ENCODE results near the gene SP140L.
"Not testable (repeated sequence)": the region's sequence is repeated elsewhere in the genome, so short reads cannot be mapped to it uniquely, and the experiment has no call there.

The SP140L gene

DNA sequence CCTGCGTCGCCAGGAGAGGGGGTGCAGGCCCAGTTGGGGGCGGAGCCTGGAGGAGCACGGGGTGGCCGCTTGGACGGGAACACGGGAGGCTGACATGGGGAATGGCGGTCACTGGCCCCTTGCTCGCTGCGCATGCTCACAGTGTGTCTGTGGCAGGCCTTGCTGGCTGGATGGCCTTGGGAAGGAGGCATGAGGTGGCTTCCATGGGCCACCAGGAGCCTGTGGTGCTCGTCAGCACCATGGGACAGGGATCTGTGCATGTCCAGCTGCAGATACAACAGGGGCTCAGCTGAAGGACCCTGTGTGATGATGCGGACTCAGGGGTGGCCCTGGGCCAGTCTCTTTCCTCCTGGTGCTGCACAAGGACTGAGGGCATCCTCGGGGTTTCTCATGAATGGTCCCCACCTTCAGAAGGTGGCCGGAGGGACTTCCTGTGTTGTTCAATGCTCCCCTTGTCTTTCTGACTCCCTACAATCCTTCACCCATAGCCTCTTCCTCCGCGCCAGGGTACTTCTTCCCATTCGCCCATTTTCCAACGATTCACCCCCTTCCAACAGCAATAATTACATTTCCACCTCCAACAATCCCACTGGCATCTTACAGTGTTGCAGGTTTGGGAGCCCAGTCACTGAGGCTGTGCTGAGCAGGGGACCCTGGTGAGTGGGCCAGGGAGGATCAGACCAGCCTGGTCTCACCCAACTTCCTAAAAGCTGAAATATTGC, 3.4 kb upstream of the SP140L start:
- no peak for DNase-seq (ENCODE audit: low read depth in 1 of 2, low spot score in 1 of 2)

DNA sequence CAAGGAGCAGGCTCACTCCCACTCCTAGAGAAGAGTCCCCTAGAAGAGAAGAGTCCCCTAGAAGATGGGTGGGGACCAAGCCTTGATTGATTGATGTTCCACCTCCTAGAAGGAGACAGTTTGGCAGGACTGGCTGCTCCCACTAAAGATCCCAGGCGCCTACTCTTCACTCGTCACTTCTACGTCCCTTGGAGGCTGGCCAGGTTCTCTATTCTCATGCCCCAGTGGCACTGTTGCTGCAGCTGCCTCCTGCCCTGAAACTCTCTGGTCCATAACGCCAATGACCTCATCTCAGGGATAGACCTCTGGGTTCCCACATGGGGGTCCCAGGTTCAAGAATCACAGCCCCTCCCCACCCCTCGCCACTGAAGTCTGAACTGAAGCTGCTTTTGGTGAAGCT, 2.5 kb upstream of the SP140L start:
- DNase-seq (ENCODE audit: low read depth in 1 of 2, low spot score in 1 of 2) = no peak

DNA sequence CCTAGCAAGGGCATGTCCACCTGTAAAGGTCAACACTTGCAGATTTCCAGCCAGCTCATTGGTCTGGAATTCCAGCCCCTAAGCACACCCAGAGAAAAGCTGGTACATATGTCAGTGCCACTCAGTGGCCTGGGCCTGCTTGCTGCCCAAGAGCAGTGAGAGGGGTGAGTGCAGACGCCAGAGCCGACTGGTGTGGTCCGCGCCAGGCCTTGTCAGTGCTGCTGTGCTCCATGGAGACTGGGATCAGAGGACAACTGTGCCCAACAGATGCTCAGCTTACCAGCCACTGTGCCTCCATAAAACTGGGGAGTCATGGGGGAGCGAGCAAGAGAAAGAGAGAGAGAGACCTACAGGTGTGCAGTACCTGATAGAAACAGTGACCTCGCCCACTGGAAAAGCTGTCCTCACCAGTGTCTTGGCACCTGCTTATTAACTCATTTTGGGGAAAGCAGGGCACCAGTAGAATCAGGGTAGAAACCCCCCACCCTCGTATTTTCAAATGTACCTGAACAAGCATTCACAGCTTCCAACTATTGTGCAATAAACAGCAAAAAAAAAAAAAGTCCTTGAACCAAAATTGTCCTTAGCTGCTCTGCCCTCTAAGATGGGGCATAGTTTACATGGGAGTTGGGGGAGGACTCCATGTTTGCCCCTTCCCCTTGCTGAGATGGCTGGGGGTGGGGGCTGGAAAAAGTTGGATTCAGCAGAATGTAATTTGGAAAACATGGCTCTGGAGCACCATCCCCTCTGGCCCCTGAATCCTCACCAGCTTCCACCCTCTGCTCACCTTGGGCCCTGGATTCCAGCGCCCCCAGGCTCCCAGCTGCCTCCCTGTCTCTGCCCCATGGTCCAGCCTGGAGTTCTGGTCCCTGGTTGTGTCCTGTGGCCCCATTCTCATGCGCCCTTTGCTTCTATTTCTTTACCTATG, 1.4 kb upstream of the SP140L start:
- no peak for DNase-seq (ENCODE audit: low read depth in 1 of 2, low spot score in 1 of 2)

DNA sequence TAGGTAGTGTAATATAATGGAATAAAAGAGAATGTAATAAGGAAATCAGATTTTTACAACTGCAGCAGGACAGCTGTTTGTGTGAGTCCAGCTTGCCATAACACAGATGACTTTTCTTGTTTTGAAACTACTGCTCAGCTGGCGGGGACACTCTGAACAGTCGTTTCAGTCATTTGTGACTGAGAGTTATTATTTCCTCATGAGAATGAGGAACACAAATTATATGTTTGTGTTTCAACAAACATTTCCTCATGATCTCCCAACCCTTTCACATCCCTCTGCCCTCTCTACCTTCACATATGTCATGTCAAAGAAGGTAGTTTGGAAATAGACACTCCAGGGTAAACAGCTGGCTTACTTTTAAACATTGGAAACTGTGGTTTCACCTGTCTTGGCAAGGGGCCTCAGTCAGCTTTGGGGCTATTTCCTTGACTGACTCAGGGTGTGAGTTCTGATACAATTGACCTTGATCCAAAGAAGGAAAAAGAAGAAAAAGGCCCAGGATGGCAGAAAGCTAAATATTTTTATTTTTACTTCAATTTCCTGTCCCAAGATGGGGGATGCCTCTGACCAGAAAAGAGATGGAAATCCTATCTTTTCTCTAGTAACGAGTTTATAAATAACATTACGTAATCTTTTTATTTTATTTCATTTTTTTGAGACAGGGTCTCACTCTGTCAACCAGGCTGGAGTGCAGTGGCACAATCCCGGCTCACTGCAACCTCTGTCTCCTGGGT, 593 bp downstream of the SP140L start:
- DNase-seq (ENCODE audit: low read depth in 1 of 2, low spot score in 1 of 2) = no peak

DNA sequence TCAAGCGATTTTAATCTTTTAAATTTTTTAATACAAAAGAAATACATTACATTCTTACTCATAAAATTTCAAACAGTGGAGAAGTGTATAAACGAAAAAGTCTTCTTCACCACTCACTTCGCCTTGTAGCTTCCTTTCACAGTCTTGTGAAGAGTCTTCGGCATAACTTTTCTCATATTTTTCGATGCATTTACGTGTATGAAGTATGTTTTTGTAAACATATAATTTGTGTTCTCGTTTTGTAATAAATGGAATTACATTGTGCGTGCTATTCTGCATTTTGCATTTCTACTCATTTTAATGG, 1.1 kb downstream of the SP140L start:
- no peak for DNase-seq (ENCODE audit: low read depth in 1 of 2, low spot score in 1 of 2)

DNA sequence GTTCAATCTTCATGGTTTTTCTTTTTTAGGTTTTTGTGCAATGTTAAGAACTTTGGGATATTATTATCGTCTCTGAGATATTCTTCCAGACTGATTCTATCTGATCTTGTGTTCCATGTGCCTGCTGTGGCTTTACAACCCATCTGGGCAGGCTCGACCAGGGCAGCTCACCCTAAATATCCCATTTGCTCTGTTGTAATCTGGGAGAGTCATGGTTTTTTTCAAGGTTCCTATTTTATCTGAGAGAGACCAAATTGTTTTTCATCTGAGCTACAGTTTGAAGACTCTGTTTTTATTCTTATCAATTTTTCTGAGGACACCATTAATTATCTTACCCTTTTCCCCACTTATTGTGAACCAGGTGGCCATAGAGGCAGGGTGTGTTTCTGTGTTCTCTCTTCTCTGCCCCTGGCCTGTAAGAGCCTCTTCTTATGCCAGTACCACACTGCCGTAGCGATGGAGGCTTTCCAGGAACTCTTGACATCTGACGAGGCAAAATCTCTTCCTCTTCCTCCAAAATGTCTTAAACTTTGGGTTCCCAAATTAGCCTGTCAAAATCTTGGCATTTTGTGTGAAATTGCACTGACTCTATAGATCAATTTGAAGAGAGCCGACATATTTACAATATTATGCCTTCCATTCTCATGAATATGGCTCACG, 3.1 kb downstream of the SP140L start:
- no peak for DNase-seq (ENCODE audit: low read depth in 1 of 2, low spot score in 1 of 2)

DNA sequence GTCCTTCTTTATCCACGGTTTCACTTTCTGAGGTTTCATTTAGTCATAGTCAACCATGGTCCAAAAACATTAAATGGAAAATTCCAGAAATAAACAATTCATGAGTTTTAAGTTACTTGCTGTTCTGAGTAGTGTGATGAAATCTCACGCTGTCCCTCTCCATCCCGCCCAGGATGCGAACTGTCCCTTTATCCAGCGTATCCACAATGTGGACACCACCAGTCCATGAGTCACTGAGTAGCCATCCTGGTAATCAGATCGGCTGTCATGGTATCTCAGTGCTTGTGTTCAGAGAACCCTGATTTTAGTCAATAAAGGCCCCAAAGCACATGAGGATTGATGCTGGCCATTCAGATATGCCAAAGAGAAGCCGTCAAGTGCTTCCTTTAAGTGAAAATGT, 3.7 kb downstream of the SP140L start:
- DNase-seq (ENCODE audit: low read depth in 1 of 2, low spot score in 1 of 2) = no peak

DNA sequence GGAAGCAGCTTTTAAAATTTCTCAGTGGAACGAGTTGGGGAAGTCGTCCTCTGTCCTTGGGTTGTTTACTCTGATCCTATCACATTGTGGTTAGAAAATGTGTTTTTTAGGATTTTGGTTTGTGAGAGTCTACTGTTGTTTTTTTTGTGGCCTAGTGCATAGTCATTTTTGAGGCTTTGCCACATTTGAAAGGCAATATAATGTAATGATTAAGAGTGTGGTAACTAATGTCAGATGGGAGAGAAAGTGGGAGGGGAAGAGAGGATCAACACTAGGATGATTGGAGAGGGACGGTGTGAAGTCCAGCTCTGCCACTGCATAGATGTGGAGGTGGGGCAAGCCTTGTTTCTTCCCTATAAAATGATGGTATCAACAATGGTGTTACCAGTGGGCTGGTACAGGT, 8.5 kb downstream of the SP140L start:
- no peak for DNase-seq (ENCODE audit: low read depth in 1 of 2, low spot score in 1 of 2)

DNA sequence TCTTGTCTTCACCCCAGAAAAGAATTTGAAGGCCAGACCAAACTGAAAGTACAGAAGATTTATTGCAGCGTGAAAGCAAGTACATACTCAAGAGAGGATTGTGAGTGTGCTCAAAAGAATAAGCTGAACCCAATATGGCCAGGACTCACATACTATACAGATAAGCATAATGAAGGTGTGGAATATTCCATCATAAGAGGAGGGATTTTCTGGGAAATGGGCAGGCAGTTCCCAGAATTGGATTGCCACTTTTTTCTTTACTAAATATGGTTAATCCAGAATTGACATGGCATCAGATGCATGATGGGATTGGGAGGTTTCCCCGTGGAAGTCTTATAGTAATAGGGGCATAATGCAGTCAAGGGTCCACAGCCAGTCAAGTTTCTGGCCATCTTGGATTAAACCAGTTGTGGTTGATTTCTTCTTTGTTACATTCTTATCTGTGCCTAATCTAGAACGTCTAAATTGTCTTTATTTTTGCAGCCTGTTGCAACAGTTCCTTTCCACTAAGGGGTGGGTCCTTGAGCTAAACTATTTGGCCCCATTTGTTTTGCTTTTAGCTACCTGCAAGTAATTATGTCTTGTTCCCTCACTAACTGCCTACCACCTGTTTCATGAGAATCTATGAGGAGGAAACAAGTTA, 9.0 kb downstream of the SP140L start:
- no peak for DNase-seq (ENCODE audit: low read depth in 1 of 2, low spot score in 1 of 2)

DNA sequence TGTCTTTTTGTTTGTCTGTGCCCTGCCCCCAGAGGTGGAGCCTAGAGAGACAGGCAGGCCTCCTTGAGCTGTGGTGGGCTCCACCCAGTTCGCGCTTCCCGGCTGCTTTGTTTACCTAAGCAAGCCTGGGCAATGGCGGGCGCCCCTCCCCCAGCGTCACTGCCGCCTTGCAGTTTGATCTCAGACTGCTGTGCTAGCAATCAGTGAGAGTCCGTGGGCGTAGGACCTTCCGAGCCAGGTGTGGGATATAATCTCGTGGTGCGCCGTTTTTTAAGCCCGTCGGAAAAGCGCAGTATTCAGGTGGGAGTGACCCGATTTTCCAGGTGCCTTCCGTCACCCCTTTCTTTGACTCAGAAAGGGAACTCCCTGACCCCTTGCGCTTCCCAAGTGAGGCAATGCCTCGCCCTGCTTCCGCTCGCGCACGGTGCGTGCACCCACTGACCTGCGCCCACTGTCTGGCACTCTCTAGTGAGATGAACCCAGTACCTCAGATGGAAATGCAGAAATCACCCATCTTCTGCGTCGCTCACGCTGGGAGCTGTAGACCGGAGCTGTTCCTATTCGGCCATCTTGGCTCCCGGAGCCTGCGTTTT, 15.0 kb downstream of the SP140L start:
- not testable (repeated sequence) for DNase-seq (ENCODE audit: low read depth in 1 of 2, low spot score in 1 of 2)

DNA sequence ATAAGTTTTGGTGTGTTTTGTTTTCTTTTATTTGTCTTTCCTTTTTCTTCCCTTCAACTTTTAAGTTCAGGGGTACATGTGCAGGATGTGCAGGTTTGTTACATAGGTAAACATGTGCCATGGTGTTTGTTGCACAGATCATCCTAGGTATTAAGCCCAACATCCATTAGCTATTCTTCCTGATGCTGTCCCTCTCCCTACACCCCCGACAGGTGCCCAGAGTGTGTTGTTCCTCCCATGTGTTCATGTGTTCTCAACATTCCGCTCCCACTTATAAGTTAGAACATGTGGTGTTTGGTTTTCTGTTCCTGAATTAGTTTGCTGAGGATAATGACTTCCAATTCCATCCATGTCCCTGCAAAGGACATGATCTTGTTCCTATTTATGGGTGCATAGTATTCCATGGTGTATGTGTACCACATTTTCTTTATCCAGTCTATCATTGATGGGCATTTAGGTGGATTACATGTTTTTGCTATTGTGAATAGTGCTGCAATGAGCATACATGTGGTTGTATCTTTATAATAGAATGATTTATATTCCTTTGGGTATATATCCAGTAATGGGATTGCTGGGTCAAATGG, 16.1 kb downstream of the SP140L start:
- DNase-seq (ENCODE audit: low read depth in 1 of 2, low spot score in 1 of 2) = not testable (repeated sequence)

DNA sequence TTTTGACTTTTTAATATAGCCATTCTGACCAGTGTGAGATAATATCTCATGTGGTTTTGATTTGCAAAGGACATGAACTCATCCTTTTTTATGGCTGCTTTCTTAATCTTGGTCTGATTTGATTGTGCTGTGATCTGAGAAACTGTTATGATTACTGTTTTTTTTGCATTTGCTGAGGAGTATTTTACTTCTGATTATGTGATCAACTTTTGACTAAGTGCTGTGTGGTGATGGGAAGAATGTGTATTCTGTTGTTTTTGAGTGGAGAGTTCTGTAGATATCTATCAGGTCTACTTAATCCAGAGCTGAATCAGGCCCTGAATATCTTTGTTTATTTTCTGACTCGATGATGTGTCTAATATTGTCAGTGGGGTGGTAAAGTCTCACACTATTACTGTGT, 16.8 kb downstream of the SP140L start:
- no peak for DNase-seq (ENCODE audit: low read depth in 1 of 2, low spot score in 1 of 2)

DNA sequence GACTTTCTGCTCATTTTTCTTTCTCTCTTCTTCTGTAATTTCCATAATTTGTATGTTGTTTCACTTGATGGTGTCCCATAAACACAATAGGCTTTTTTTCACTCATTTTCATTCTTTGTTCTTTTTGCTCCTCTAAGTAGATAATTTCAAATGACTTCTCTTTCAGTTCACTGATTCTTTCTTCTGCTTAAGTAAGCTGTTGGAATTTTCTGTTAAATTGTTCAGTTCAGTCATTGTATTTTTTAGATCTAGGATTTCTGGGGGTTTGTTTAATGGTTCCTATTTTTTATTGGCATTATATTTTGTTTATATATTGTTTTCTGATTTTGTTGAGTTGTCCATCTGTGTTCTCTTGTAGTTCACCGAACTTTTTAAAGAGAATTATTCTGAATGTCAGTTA, 19.5 kb downstream of the SP140L start:
- DNase-seq (ENCODE audit: low read depth in 1 of 2, low spot score in 1 of 2) = no peak

DNA sequence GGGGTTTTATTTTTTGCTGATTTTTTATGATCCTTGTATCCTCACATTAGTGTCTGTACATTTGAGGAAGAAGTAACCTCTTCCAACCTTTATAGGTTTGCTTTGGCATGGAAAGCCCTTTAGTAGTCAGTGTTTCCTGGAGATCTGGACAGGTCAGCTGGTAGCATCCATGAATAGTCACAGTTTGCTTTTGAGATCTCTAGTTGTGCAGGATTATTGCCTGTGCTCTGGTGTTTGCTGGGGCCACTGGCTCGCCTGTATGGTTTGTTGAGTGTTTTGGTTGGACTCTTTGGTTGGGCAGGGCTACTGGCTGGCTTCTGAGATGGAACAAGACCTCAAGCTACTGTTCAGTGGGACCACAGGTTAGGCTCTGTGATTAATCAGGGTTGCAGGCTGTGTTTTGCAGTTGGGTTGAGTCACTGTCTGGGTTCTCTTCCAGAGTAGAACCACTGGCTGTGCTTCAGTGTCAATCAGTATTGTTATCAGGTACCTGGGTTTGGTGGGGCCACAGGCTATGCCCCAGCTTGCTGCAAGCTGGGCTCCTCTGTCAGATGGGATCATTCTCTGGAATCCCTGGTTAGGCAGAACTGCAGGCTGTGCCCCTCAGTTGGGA, 20.0 kb downstream of the SP140L start:
- no peak for DNase-seq (ENCODE audit: low read depth in 1 of 2, low spot score in 1 of 2)

DNA sequence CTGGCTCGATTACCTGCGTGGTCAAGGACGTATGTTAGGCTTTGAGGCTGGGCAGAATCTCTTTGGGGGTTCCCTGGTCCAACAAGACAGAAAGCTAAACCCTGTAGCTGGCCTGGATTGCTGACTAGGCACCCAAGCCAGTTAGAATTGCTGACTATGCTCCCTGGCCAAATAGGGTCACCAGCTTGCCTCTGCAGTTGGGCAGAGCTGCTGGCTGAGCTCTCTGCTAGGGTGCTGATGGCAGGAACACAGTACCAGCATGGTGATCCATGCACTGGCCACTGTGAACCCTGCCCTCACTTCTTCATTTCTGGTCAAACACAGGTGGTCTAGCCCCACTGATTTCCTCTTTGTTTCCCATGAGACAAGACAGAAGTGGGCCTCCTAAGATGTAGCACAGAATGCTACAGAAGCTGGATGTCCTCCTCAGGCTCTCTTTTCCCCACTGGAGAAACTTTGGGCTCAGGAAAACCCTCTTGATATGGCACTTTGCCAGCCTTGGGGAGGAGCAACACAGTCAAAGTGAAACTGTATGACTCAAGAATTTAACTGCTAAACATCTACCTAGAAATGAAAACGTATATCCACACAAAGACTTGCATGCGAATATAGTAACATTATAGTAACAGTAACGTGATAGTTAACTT, 20.8 kb downstream of the SP140L start:
- no peak for DNase-seq (ENCODE audit: low read depth in 1 of 2, low spot score in 1 of 2)

DNA sequence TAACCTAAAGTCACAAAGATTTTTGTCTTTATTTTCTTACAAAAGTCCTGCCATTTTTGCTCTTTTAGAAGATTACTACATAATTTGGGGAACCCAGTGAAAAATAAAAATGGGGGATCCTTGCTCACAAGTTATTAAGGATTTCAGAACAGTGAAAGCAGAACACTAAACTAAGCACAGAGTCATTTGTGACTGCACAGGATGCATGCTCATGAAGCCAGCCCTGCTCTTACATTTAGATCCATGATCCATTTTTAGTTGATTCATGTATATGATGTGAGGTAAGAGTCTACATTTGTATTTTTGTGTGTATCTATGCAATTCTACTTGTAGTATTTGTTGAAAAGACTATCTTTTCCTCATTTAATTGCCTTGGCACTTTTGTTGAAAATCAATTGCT, 21.8 kb downstream of the SP140L start:
- no peak for DNase-seq (ENCODE audit: low read depth in 1 of 2, low spot score in 1 of 2)

DNA sequence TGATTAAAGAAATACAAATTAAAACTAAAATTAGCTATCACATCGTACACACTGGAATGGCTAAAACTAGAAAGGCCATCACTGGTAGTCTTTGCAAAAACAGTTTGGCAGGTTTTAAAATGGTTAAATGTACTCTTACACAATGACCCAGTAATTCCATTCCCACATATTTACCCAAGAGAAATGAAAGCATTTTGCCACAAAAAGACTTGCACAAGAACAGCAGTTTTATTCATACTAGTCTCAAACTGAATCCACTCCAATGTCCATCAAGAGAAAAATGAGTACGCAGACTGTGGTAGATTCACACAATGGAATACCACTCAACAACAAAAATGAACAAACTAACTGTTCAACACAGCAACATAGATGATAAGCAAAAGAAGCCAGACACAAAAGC, 29.1 kb downstream of the SP140L start:
- DNase-seq (ENCODE audit: low read depth in 1 of 2, low spot score in 1 of 2) = no peak

DNA sequence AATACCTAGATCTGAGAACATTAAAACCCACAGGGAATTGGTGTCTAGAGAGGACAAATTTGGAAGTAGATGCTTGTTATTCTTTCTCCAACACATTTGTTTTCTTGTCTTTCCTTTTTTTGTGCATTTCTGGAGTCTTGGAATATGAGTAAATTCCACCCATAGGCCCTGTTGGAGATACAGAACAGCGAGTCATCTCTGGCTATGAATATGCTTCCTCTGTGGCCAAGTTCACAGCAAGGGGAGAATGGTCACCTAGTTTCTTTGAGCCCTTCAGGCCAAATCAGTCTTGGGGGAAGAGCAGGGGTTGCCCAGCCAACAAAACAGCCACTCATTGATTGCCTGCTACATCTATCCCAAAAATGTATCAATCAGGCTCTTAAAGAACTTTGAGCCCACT, 31.3 kb downstream of the SP140L start:
- no peak for DNase-seq (ENCODE audit: low read depth in 1 of 2, low spot score in 1 of 2)

DNA sequence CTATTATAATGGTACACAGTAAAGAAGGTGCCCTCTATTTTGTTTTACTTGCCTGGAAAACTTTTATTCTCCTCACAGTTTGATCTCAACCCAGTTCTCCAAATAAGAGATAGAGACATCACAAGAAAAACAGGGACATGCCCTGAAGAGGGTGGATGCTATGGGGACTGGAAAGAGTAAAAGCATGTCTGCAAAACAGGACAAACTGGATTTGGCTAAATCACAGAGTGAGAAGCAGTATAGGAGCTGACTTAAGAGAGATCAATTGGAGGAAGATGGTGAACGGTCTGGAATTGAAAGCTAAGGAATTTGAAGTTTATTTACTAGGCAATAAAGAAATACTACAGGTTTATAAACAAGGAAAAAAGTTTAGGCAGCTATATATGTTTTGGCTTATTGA, 33.0 kb downstream of the SP140L start:
- DNase-seq (ENCODE audit: low read depth in 1 of 2, low spot score in 1 of 2) = no peak

Measured in activated T-helper 1 cell treated with anti-CD3 and anti-CD28 coated beads, Interleukin-2, amount 50 U/mL, for 16 hours (primary cell).